Activated T-cell treated with anti-CD3 and anti-CD28 coated beads, Interleukin-2, amount 50 U/mL, for 48 hours (primary cell): ENCODE measurements around the gene FUBP3.

ENCODE experiments used
- DNase-seq, 2 experiments: peaks; one replicate each; pipeline ENCODE4 v3.0.0-alpha.2; 2020

Gene FUBP3

DNA sequence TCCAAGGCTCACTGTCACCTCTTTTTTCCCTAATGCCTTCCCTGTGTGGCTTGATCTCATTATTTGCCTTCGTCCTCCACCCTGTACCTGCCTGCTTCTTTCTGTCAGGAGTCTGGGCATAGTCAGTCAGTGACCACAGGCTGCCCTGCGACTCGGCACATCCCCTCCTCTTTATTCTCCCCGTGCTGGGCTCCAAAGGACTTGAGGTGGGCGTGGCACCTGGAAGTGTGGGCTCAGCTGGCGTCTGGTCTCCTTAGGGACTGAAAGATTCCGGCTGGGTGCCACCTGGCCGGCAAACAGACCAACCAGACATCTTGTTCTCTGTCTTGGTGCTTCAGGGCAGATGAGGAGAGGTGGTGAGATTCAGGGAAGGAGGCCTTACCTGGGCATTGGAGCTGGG is 55.4 kb downstream of the FUBP3 start:
- DNase-seq = no peak

GRCh38 chr9:130635306-130635705 is 55.9 kb downstream of the FUBP3 start:
- no peak for DNase-seq

GRCh38 chr9:130635721-130636647 is 56.6 kb downstream of the FUBP3 start:
- no peak for DNase-seq

- DNase-seq = no peak
Observed at GRCh38 chr9:130636648-130637020, 57.3 kb downstream of the FUBP3 start.

- DNase-seq = no peak
Observed at GRCh38 chr9:130638284-130639123, 59.1 kb downstream of the FUBP3 start.

DNA sequence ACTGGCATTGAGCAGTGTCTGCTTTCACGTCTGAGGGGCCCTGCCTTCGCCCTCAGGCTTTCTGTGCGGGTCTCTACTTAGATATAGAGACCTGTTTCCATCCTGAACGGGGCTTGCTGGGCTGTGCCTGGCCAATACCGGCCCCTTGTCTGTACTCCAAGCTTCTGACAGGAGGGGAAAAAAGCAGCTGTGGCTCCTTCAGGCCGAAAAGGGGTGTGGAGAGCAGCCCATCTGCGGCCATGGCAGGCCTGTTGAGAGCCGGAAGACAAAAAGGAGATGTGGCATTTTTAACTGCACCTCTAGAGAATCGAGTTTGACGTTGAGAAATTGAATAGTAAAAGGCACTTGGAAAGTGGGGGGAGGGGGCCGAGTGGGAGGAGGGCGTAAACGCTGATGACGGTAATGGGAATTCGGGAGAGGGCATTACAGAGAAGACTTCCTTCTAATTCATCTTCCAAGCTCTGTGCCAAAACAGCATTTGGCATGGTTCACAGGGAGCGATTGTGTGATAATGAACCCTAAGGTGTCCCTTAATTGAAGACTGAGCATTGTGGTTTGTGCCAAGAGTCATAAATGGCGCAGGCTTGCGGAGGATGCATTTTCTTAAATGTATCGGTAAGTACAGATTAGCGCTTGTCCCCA is 59.9 kb downstream of the FUBP3 start:
- DNase-seq = no peak

GRCh38 chr9:130639866-130640555 is 60.6 kb downstream of the FUBP3 start:
- no peak for DNase-seq

DNA sequence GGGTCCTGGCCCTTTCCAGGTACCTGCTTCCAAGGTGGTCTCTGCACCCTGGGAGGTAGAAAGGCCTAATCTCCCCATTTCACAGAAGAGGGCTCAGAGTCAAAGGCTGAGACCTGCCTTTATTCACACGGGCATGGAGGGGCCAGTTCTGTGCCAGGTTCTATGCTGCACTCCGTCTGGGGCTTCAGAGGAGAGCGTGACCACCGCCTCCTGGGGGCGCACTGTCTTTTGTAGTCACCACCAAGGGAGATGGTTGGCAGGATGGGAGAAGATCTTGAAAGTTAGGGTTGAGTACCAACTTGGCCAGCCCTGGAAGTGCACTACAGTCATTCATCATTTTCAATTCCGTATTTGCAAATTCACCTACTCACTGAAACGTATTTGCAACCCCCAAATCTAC is 61.3 kb downstream of the FUBP3 start:
- no peak for DNase-seq

GRCh38 chr9:130642926-130643325 is 63.5 kb downstream of the FUBP3 start:
- no peak for DNase-seq

GRCh38 chr9:130651221-130651620 is 71.8 kb downstream of the FUBP3 start:
- no peak for DNase-seq

GRCh38 chr9:130651752-130652151 is 72.4 kb downstream of the FUBP3 start:
- DNase-seq = no peak

- DNase-seq = no peak
Observed at GRCh38 chr9:130654879-130655278, 75.5 kb downstream of the FUBP3 start.

- no peak for DNase-seq
Observed at GRCh38 chr9:130658893-130659698, 79.7 kb downstream of the FUBP3 start.

GRCh38 chr9:130659699-130660248 is 80.4 kb downstream of the FUBP3 start:
- DNase-seq = no peak

DNA sequence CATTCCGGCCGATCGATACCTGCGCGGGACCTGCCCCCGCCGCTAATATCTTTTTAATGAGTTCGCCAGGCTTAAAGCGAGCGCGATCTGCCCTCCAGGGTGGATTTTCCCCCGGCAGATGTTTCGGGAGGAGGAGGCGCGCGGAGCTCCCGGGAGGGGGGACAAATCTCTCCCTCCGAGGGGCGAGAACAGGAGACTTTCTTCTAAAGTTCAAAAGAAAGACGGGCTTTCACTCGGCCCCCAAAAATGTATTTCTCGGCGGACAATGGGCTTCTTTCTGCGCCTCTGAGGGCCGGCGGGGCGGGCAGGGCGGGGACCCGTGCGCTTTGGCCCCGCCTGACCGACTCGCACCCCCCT is 80.9 kb downstream of the FUBP3 start:
- no peak for DNase-seq

DNA sequence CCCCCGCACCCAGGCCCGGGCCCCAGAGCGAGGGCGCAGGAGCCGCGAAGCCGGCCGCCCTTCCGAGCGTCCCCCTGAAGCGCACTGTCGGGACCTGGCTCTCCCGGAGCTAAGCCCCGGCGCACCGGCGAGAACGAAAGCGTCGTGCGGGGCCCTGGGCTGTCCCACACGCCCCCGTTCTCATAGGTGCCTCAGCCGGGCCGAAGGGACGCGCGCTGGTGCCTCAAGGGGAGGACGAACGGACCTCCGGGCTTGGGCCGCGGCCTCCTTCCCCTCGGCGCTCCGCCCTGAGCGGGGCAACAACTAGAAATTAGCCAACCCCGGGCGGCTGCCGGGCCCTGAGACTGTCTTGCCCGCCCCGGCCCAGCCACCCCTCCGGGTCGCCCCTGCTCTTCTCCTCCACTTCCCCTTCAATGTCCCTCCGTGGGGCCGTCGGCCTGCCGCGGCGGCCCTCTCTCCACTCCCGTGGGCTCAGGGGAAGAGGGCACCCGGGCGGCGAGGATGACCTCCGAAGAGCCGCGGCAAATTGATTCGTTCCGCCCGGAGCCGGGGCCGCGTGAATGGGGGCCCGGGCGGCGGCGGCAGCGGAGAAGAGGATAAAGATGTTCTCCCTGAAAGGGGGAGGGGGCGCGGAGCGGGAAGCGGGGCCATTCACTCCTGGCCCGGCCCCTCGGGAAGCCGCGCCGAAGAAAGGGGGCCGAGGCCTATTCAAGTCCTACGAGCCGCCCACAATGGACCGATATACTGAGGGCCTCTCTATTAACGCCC is 81.5 kb downstream of the FUBP3 start:
- peak; percentile 30 to 33 for DNase-seq

GRCh38 chr9:130661451-130662098 is 82.2 kb downstream of the FUBP3 start:
- DNase-seq = peak in 1 of 2 experiments; percentile 34

GRCh38 chr9:130662099-130662969 is 83.0 kb downstream of the FUBP3 start:
- peak; percentile 41 to 46 for DNase-seq

DNA sequence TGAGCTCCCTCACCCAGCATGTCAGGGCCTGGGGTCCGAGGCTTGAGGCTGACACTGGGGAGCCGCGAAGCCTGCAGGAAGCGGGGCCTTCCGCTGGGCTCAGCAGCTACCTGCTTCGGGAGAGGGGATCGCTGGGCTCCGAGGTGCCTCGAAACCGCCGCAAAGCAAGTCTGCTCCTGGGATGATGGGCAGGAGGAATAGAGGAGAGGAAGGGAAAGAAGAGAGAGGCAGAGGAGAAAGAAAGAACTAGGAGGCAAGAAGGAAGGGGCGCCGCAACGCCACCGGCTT is 83.5 kb downstream of the FUBP3 start:
- DNase-seq = peak in 1 of 2 experiments; percentile 42
